NCI-H2081 (cell line): Measurements from ENCODE around the gene SOX6.

Source experiments
- DNase-seq, 2 experiments: peaks; one replicate each; lab custom pipeline; 2025; lab: John Stamatoyannopoulos, UW

SOX6 gene

GRCh38 chr11:16364254-16364653 lies 7.9 kb upstream of the SOX6 start:
- DNase-seq: no peak

GRCh38 chr11:16363706-16364105 lies 7.4 kb upstream of the SOX6 start:
- no peak for DNase-seq

- no peak for DNase-seq
Observed at GRCh38 chr11:16361108-16361865, 4.9 kb upstream of the SOX6 start.

GRCh38 chr11:16359369-16359768 lies 3.0 kb upstream of the SOX6 start:
- no peak for DNase-seq

GRCh38 chr11:16358726-16359125 lies 2.4 kb upstream of the SOX6 start:
- no peak for DNase-seq

GRCh38 chr11:16357775-16358174 lies 1.4 kb upstream of the SOX6 start:
- DNase-seq: no peak

- no peak for DNase-seq
Observed at GRCh38 chr11:16356761-16357393, 531 bp upstream of the SOX6 start.

- DNase-seq: peak in 1 of 2 experiments; percentile 69
Observed at GRCh38 chr11:16352707-16353106, 3.6 kb downstream of the SOX6 start.

GRCh38 chr11:16350125-16350524 lies 6.2 kb downstream of the SOX6 start:
- no peak for DNase-seq

GRCh38 chr11:16347928-16348685 lies 8.2 kb downstream of the SOX6 start:
- DNase-seq: peak in 1 of 2 experiments; percentile 49

- no peak for DNase-seq
Observed at GRCh38 chr11:16346975-16347374, 9.4 kb downstream of the SOX6 start.

GRCh38 chr11:16341853-16342252 lies 14.5 kb downstream of the SOX6 start:
- no peak for DNase-seq

- no peak for DNase-seq
Observed at GRCh38 chr11:16338393-16338792, 18.0 kb downstream of the SOX6 start.

GRCh38 chr11:16337421-16338213 lies 18.7 kb downstream of the SOX6 start:
- DNase-seq: no peak

GRCh38 chr11:16336721-16337120 lies 19.6 kb downstream of the SOX6 start:
- DNase-seq: no peak

- no peak for DNase-seq
Observed at GRCh38 chr11:16336204-16336603, 20.1 kb downstream of the SOX6 start.

GRCh38 chr11:16335236-16335962 lies 20.9 kb downstream of the SOX6 start:
- DNase-seq: no peak

GRCh38 chr11:16326679-16327297 lies 29.6 kb downstream of the SOX6 start:
- DNase-seq: no peak

GRCh38 chr11:16322190-16322589 lies 34.2 kb downstream of the SOX6 start:
- no peak for DNase-seq

GRCh38 chr11:16321148-16321547 lies 35.2 kb downstream of the SOX6 start:
- no peak for DNase-seq

- DNase-seq: no peak
Observed at GRCh38 chr11:16318320-16318719, 38.0 kb downstream of the SOX6 start.
